HCT116 (cell line): Measurements from ENCODE around the gene XRCC3. TPM values are rescaled to one million over a fixed set of nuclear protein-coding genes. Genes with fewer than 3 reads are reported as not detected.
"Not testable (repeated sequence)": the region's sequence is repeated elsewhere in the genome, so short reads cannot be mapped to it uniquely, and the experiment has no call there.

Experiments used
- ATAC-seq: fragments of 200-7000 bp; cut with Tn5 transposase; 2 replicates; pipeline ENCODE4 v1.9.1; 2020; ENCODE audit warnings: mild to moderate bottlenecking, moderate library complexity
- BruUV-seq: library from RNA; stranded (reverse); fragments of 400-500 nt; replicated peaks from 2 replicates; lab custom pipeline; 2021; lab: Mats Ljungman, UMichigan
- CTCF ChIA-PET: fragments of 300-600 bp; sonication (Branson Sonifier 250); formaldehyde crosslinking; loops from one replicate; lab custom pipeline; 2021; ENCODE audit warnings: antibody characterized with exemption; lab: Charles Lee
- POLR2A ChIA-PET: fragments of 300-600, 350-600 bp; sonication (Branson Sonifier 250); formaldehyde crosslinking; loops from one replicate; lab custom pipeline; 2021; ENCODE audit warnings: antibody characterized with exemption; lab: Charles Lee
- RAD21 ChIA-PET, 2 experiments: fragments of 300-600 bp; sonication (Branson Sonifier 250); formaldehyde crosslinking; loops; one replicate each; lab custom pipeline; 2023; ENCODE audit warnings: low total read pairs in 2 of 2; ENCODE audit not compliant: uncharacterized antibody in 2 of 2, unreplicated experiment in 2 of 2, low non-redundant PET in 1 of 2; lab: Charles Lee
- DNase-seq: peaks from one replicate; pipeline ENCODE4 v3.0.0-alpha.2; 2010; ENCODE audit warnings: low read depth, low spot score
- H2AFZ ChIP-seq: fragments of 200-600 bp; shearing (Covaris generic), sonication (generic); 2 replicates; pipeline ENCODE4 v1.6.1; 2017; ENCODE audit warnings: low read depth, mixed run types, mixed read lengths, antibody characterized with exemption, low read length; ENCODE audit not compliant: poor library complexity, severe bottlenecking
- H3K27ac ChIP-seq: 2 replicates; pipeline ENCODE4 v1.5.1; 2012; ENCODE audit warnings: low read depth, low read length
- H3K27me3 ChIP-seq: fragments of 200-600 bp; sonication (generic); 2 replicates; pipeline ENCODE4 v1.6.1; 2016; ENCODE audit warnings: mixed run types, low read length, mixed read lengths; ENCODE audit not compliant: insufficient read depth
- H3K36me3 ChIP-seq, 2 experiments: fragments of 200-500 bp in 1 of 2; fragments of 200-600 bp in 1 of 2; sonication (Bioruptor generic) in 1 of 2; sonication (generic) in 1 of 2; 2 replicates each; pipeline versions ENCODE4 v1.5.1 to v1.6.1; 2014 to 2016; ENCODE audit warnings: low read length in 2 of 2, inconsistent platforms in 1 of 2, mixed read lengths in 1 of 2, mixed run types in 1 of 2; ENCODE audit not compliant: insufficient read depth in 2 of 2, control insufficient read depth in 1 of 2
- H3K4me1 ChIP-seq, 2 experiments: fragments of 200-600 bp in 1 of 2; sonication (generic) in 1 of 2; 2 replicates each; pipeline versions ENCODE4 v1.5.1 to v1.6.1; 2012 to 2017; ENCODE audit warnings: low read length in 2 of 2, inconsistent platforms in 1 of 2, mild to moderate bottlenecking in 1 of 2, mixed read lengths in 1 of 2, mixed run types in 1 of 2, moderate library complexity in 1 of 2; ENCODE audit not compliant: insufficient read depth in 2 of 2, control insufficient read depth in 1 of 2
- H3K4me2 ChIP-seq: fragments of 200-600 bp; sonication (generic); 2 replicates; pipeline ENCODE4 v1.6.1; 2017; ENCODE audit warnings: mixed run types, low read length, mixed read lengths
- H3K4me3 ChIP-seq, 2 experiments: fragments of 200-600 bp in 1 of 2; sonication (generic) in 1 of 2; replicated peaks in 1 of 2; 2 replicates each; pipeline ENCODE4 v1.5.1; 2011 to 2016; ENCODE audit warnings: low read length in 2 of 2, control low read depth in 1 of 2, low read depth in 1 of 2, mild to moderate bottlenecking in 1 of 2, mixed read lengths in 1 of 2, mixed run types in 1 of 2
- H3K79me2 ChIP-seq: fragments of 200-600 bp; sonication (generic); 2 replicates; pipeline ENCODE4 v1.6.1; 2017; ENCODE audit warnings: mild to moderate bottlenecking, mixed run types, low read length, moderate library complexity, mixed read lengths; ENCODE audit not compliant: insufficient read depth
- H3K9ac ChIP-seq: fragments of 200-600 bp; sonication (generic); 2 replicates; pipeline ENCODE4 v1.6.1; 2016; ENCODE audit warnings: low read length, mixed read lengths
- H3K9me2 ChIP-seq: fragments of 200-600 bp; sonication (generic), shearing (Covaris generic); 2 replicates; pipeline ENCODE4 v1.6.1; 2017; ENCODE audit warnings: mixed run types, mild to moderate bottlenecking, moderate library complexity; ENCODE audit not compliant: insufficient read depth
- H3K9me3 ChIP-seq, 2 experiments: fragments of 200-500 bp in 1 of 2; fragments of 200-600 bp in 1 of 2; sonication (Bioruptor generic) in 1 of 2; sonication (generic) in 1 of 2; 2 replicates each; pipeline ENCODE4 v1.6.1; 2014 to 2017; ENCODE audit warnings: low read length in 2 of 2, mixed read lengths in 2 of 2, inconsistent platforms in 1 of 2, low read depth in 1 of 2, mild to moderate bottlenecking in 1 of 2, mixed run types in 1 of 2, moderate library complexity in 1 of 2; ENCODE audit not compliant: control insufficient read depth in 1 of 2, insufficient read depth in 1 of 2
- H4K20me1 ChIP-seq: fragments of 200-600 bp; sonication (generic), shearing (Covaris generic); 2 replicates; pipeline ENCODE4 v1.6.1; 2017; ENCODE audit warnings: mixed run types, mild to moderate bottlenecking, moderate library complexity; ENCODE audit not compliant: insufficient read depth
- SIN3A ChIP-seq: IDR thresholded peaks from 2 replicates; pipeline ENCODE4 v1.6.1; 2012; ENCODE audit warnings: low read depth
- SP1 ChIP-seq: IDR thresholded peaks from 2 replicates; pipeline ENCODE4 v1.6.1; 2012; ENCODE audit warnings: low read depth
- YY1 ChIP-seq: IDR thresholded peaks from 2 replicates; pipeline ENCODE4 v1.6.1; 2011; ENCODE audit warnings: low read length, low read depth, moderate library complexity, mild to moderate bottlenecking; ENCODE audit not compliant: insufficient replicate concordance; ENCODE audit errors: extremely low read depth
- intact Hi-C: fragments of 100-400 bp; cut with micrococcal nuclease; formaldehyde crosslinking; loops from 2 replicates; pipeline ENCODE4 v1.10.0; 2022
- total RNA-seq: library from RNA; stranded (reverse); gene quantifications from one replicate; pipeline ENCODE4 v1.2.1, GENCODE V29; 2021; ENCODE audit not compliant: unreplicated experiment
- TF ChIP-seq, protein P1 (sequence below), 3 experiments: fragments of 200-600 bp in 1 of 3; sonication (generic) in 1 of 3; IDR thresholded peaks in 2 of 3; conservative IDR thresholded peaks in 1 of 3; 2 replicates each; pipeline ENCODE4 v1.5.1; 2012 to 2017; ENCODE audit warnings: low read depth in 2 of 3, low read length in 2 of 3, antibody characterized with exemption in 1 of 3, borderline replicate concordance in 1 of 3, control low read depth in 1 of 3, mild to moderate bottlenecking in 1 of 3, mixed read lengths in 1 of 3, mixed run types in 1 of 3, moderate library complexity in 1 of 3; ENCODE audit not compliant: insufficient read depth in 1 of 3

XRCC3 gene
- total RNA-seq, 1 experiment from 2014 or later: 48.7 TPM

DNA sequence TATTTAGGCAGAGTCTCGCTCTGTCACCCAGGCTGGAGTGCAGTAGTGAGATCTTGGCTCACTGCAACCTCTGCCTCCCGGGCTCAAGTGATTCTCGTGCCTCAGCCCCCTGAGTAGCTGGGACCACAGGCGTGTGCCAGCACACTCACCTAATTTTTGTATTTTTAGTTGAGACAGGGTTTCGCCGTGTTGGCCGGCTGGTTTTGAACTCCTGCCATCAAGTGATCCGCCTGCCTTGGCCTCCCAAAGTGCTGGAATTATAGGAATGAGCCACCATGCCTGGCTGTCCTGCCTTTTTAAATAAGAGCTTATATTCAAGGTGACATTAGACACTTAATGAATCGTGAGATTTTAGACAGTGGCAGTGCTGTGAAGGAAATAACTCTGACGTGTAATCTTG, 61.9 kb downstream of the XRCC3 start:
- intact Hi-C loops, ATAC-seq, H3K9me3 ChIP-seq, BruUV-seq, H4K20me1 ChIP-seq, H3K4me2 ChIP-seq, H3K27me3 ChIP-seq, H3K27ac ChIP-seq, H3K4me1 ChIP-seq, DNase-seq, H2AFZ ChIP-seq, H3K4me3 ChIP-seq, H3K9ac ChIP-seq, RAD21 ChIA-PET, H3K9me2 ChIP-seq, POLR2A ChIA-PET: not testable (repeated sequence)
- Histone ChIP-seq H3K79me2 (peaks cover 86% of the 10 kb centered on the region), H3K36me3 (peaks cover 23 to 25% of the 10 kb centered on the region in 2 experiments)
- CTCF ChIA-PET: interaction anchor here (0.6 kb wide), 1 partner anchor 39 kb away, joined by 3 read pairs; no protein-coding TSS in a partner anchor

DNA sequence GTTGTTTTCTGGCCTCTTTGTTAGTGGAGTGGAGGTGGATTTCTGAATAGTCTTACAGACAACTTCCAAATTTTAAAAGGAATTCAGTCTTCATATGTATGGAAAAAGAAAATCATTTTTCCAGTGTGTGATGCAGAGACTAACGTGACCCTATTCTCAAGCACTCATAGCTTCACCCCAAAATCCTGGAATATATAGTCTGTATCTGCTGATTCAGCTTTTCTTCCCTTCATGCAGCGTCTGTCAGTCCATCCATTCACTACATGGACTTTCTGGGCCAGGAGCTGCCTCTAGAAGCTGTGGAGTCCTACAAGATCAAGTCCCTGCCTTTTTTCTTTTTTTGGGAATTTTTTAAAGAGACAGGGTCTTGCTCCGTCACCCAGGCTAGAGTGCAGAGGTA, 62.4 kb downstream of the XRCC3 start:
- RAD21 ChIA-PET: no interaction called here
- Histone ChIP-seq H4K20me1 (no peaks in the 10 kb centered on the region; the same call in 1 of the 2 replicates), H3K4me3 (no peak overlapping the region), H3K27me3 (no peaks in the 10 kb centered on the region), H3K4me1 (no peaks in the 10 kb centered on the region), H3K9me2 (no peaks in the 10 kb centered on the region), H3K9me3 (no peaks in the 10 kb centered on the region), H3K4me2 (no peak overlapping the region), H3K79me2 (peaks cover 91% of the 10 kb centered on the region), H3K36me3 (peaks cover 23 to 25% of the 10 kb centered on the region in 2 experiments), H2AFZ (no peak overlapping the region), H3K27ac (no peak overlapping the region), H3K9ac (no peak overlapping the region)
- no TSS peak for BruUV-seq
- intact Hi-C loops: no loop called here
- POLR2A ChIA-PET: no interaction called here
- ATAC-seq: no peak
- DNase-seq: no peak
- CTCF ChIA-PET: interaction anchor here (0.6 kb wide), 1 partner anchor 39 kb away, joined by 3 read pairs; no protein-coding TSS in a partner anchor
- TF ChIP-seq SIN3A (no peak), YY1 (no peak), SP1 (no peak)
- TF ChIP-seq, protein P1, sequence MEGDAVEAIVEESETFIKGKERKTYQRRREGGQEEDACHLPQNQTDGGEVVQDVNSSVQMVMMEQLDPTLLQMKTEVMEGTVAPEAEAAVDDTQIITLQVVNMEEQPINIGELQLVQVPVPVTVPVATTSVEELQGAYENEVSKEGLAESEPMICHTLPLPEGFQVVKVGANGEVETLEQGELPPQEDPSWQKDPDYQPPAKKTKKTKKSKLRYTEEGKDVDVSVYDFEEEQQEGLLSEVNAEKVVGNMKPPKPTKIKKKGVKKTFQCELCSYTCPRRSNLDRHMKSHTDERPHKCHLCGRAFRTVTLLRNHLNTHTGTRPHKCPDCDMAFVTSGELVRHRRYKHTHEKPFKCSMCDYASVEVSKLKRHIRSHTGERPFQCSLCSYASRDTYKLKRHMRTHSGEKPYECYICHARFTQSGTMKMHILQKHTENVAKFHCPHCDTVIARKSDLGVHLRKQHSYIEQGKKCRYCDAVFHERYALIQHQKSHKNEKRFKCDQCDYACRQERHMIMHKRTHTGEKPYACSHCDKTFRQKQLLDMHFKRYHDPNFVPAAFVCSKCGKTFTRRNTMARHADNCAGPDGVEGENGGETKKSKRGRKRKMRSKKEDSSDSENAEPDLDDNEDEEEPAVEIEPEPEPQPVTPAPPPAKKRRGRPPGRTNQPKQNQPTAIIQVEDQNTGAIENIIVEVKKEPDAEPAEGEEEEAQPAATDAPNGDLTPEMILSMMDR (IDR thresholded peaks at IDR 0.05 in 2 of 3, conservative IDR thresholded peaks at IDR 0.05 in 1 of 3; ENCODE audit: borderline replicate concordance in 1 of 3, insufficient read depth in 1 of 3, low read depth in 2 of 3, low read length in 2 of 3): no peak
